Testis (tissue), 3 donors: Measurements from ENCODE around the gene CSRP1. TPM values are rescaled to one million over a fixed set of nuclear protein-coding genes. Genes with fewer than 3 reads are reported as not detected.
"Not testable (repeated sequence)": the region's sequence is repeated elsewhere in the genome, so short reads cannot be mapped to it uniquely, and the experiment has no call there.

Experiments
- DNase-seq: peaks from one replicate; pipeline ENCODE4 v3.0.0-alpha.2; 2019
- H3K27ac ChIP-seq, 2 donors: fragments of 200-600 bp; sonication (generic); one replicate each; pipeline ENCODE4 v1.5.1; 2019
- H3K27me3 ChIP-seq: fragments of 200-600 bp; sonication (generic); one replicate; pipeline ENCODE4 v1.5.1; 2019
- H3K36me3 ChIP-seq: fragments of 200-600 bp; sonication (generic); one replicate; pipeline ENCODE4 v1.5.1; 2017; ENCODE audit warnings: low read depth; ENCODE audit errors: missing control alignments
- H3K4me1 ChIP-seq: fragments of 200-600 bp; sonication (generic); one replicate; pipeline ENCODE4 v1.5.1; 2019
- H3K4me3 ChIP-seq, 2 donors: fragments of 200-600 bp; sonication (generic); one replicate each; pipeline ENCODE4 v1.5.1; 2017 to 2019
- H3K9me3 ChIP-seq: fragments of 200-600 bp; sonication (generic); one replicate; pipeline ENCODE4 v1.5.1; 2017
- POLR2A ChIP-seq: fragments of 450-650 bp; IDR thresholded peaks from one replicate; pipeline ENCODE4 v1.6.1; 2017; ENCODE audit warnings: antibody characterized with exemption, mild to moderate bottlenecking, moderate library complexity
- WGBS, 2 donors: methylation state at CpG; one replicate each; pipeline ENCODE4 v1.1.5; 2018; 5-methylcytosine and 5-hydroxymethylcytosine counted together
- intact Hi-C: fragments of 100-400 bp; cut with DNase I; formaldehyde crosslinking; loops from one replicate; pipeline ENCODE4 v1.15.1; 2023; ENCODE audit warnings: low total_unique reads
- polyA plus RNA-seq: library from polyadenylated mRNA; stranded (reverse); fragments of 350-450 nt; fragmentation: Illumina TruSeq; extraction: RNeasy Lipid Tissue Mini Kit (QIAGEN cat#74804); gene quantifications from one replicate; pipeline ENCODE4 v1.2.3, GENCODE V29; 2014; ENCODE audit warnings: low read depth, low replicate concordance; ENCODE audit not compliant: insufficient read depth
- total RNA-seq, 2 donors: library from RNA; depleted of rRNA; stranded (reverse); fragments of >200 nt; gene quantifications; one replicate each; pipeline ENCODE4 v1.2.3, GENCODE V29; 2016
- TF ChIP-seq, protein P1 (sequence below), 3 experiments: fragments of 450-650 bp in 2 of 3; fragments of 200-600 bp in 1 of 3; sonication (generic) in 1 of 3; IDR thresholded peaks; one replicate each; pipeline ENCODE4 v1.5.1; 2016 to 2019; ENCODE audit warnings: antibody characterized with exemption in 3 of 3, mild to moderate bottlenecking in 2 of 3, moderate library complexity in 1 of 3

The CSRP1 gene
- total and polyA plus RNA-seq, 3 donors from 2014 or later = 103 to 217 (median 123) TPM

DNA sequence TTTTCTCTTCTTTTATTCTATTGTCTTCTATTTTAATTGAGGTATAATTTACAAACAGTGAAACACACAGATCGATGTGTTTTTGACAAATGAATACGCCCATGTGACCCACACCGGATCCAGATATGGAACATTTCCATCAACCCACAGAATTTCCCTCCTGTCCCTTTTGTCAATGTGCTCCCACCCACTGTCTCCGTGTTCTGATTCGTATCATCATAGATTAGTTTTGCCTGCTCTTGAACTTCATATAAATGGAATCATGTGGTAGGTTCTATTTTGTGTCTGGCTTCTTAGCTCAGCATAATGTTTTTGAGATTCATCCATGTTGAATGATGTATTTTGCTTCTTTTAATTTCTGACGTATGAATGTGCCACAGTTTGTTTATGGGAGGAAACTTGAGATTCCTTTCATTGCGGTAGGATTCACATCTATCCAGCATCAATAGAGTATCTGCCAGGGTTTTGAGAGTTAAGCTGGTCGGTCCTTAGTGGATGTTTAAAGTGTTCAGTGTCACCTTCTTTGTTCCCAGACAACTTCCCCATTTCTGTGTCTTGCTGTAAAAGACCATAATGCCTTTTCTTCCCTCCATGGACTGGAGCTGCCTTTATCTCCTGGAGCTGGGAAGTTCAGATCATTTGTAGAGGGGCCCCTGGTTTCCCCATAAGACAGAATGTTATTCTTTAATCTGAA lies 46.7 kb upstream of the CSRP1 start:
- H3K27ac ChIP-seq = no peak overlapping the region
- intact Hi-C loops = no loop called here
- no peak for TF ChIP-seq POLR2A
- TF ChIP-seq, protein P1, sequence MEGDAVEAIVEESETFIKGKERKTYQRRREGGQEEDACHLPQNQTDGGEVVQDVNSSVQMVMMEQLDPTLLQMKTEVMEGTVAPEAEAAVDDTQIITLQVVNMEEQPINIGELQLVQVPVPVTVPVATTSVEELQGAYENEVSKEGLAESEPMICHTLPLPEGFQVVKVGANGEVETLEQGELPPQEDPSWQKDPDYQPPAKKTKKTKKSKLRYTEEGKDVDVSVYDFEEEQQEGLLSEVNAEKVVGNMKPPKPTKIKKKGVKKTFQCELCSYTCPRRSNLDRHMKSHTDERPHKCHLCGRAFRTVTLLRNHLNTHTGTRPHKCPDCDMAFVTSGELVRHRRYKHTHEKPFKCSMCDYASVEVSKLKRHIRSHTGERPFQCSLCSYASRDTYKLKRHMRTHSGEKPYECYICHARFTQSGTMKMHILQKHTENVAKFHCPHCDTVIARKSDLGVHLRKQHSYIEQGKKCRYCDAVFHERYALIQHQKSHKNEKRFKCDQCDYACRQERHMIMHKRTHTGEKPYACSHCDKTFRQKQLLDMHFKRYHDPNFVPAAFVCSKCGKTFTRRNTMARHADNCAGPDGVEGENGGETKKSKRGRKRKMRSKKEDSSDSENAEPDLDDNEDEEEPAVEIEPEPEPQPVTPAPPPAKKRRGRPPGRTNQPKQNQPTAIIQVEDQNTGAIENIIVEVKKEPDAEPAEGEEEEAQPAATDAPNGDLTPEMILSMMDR (IDR thresholded peaks at IDR 0.05) = no peak

DNA sequence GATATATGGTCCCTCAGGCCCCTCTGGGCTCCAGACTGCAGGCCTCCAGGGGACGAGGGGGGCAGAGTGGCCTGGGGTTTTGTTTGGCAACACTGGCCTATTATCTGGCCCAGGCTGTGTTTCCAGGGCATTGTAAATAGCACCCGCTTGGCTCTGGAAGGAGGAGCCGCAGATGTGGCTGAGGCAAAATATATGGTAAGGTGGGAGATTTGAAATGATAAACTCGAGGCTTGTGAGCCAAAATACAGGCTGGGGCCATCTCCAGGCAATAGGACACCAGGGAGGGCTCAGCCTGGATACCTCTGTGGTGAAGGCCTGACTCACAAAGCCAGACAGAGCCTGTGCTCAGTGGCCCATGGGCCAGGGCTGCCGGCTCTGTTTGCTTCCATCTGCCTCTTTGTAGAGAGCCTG lies 46.0 kb upstream of the CSRP1 start:
- H3K27me3 ChIP-seq = no peaks in the 10 kb centered on the region
- intact Hi-C loops = no loop called here
- H3K27ac ChIP-seq = no peak overlapping the region
- no peaks in the 10 kb centered on the region for H3K36me3 ChIP-seq
- no peak overlapping the region for H3K4me3 ChIP-seq
- no peak for TF ChIP-seq POLR2A
- TF ChIP-seq, protein P1 (IDR thresholded peaks at IDR 0.05) = no peak
- WGBS, 2 donors = 84 to 86% methylated on average over 3 to 5 of the region's 5 CpGs
- peaks cover 4% of the 10 kb centered on the region for H3K4me1 ChIP-seq
- no peaks in the 10 kb centered on the region for H3K9me3 ChIP-seq
- no peak for DNase-seq

More for the DNA sequence above, 46.7 kb upstream of the CSRP1 start:
- Histone ChIP-seq H3K27me3 (no peaks in the 10 kb centered on the region), H3K9me3 (no peaks in the 10 kb centered on the region), H3K36me3 (no peaks in the 10 kb centered on the region), H3K4me1 (peaks cover 4% of the 10 kb centered on the region), H3K4me3 (no peak overlapping the region)
- DNase-seq = no peak
- 76 to 89% methylated on average over 8 of the region's 8 CpGs for WGBS, 2 donors

DNA sequence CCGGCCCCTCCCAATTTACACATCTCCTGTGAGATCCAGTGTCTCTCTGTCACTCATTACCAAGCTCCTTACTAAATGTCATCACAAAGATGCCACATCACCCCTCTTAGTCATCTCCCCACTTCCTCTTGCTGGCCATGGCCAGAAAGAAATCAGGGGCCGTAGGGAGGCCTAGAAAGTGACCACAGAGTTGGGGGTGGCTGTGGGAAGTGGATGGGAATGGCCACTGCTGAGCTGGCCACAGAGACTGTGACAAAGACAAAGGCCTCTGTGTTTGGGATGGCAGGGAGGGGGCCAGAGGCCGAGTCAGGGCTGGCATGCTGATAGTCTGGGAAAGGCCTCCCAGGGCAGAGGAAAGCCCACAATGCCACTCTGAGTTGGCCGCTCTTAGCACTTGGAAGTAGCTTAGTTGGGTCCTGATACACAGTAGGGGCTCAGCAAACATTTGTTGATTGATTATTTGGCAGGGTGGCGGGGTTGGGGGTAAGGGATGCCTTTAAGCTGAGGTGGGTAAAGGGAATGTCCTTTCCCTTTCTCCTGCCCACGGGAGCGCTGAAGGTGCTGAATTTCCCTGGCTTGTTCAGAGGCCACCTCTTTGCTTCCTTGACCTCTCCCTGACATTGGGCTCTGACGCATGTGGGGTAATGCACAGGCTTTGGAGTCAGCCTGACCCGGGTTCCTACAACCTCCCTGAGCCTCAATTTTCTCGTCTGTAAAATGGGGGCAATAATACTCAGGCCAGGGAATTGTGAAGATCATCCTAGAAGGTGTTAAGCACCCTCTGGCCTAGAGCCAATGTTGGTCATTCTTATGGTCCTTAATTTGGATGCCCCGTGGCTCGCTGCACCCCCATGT lies 45.2 kb upstream of the CSRP1 start:
- intact Hi-C loops = no loop called here
- peaks cover 4% of the 10 kb centered on the region for H3K4me1 ChIP-seq
- H3K27me3 ChIP-seq = no peaks in the 10 kb centered on the region
- H3K27ac ChIP-seq = no peak overlapping the region
- no peaks in the 10 kb centered on the region for H3K36me3 ChIP-seq
- H3K9me3 ChIP-seq = no peaks in the 10 kb centered on the region
- H3K4me3 ChIP-seq = no peak overlapping the region
- TF ChIP-seq, protein P1 (IDR thresholded peaks at IDR 0.05) = no peak
- no peak for TF ChIP-seq POLR2A
- WGBS, 2 donors = 85 to 90% methylated on average over 12 of the region's 12 CpGs
- peak; percentile 65 for DNase-seq

DNA sequence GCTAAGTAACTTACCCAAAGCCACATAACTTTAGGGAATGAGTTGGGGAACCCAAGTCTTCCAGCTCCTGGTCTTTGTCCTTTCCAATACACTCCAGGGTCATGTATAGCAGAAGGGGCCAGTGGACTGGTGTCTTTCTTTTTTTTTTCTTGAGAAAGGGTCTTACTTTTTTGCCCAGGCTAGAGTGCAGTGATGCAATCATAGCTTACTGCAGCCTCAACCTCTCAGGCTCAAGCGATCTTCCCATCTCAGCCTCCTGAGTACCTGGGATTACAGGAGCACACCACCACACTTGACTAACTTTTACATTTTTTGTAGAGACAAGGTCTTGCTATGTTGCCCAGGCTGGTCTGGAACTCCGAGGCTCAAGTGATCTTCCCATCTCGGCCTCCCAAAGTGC lies 44.2 kb upstream of the CSRP1 start:
- Histone ChIP-seq H3K27ac (no peak overlapping the region), H3K4me1 (peaks cover 4% of the 10 kb centered on the region), H3K9me3 (no peaks in the 10 kb centered on the region), H3K36me3 (no peaks in the 10 kb centered on the region), H3K4me3 (no peak overlapping the region), H3K27me3 (no peaks in the 10 kb centered on the region)
- no peak for DNase-seq
- WGBS, 2 donors = 93 to 100% methylated on average over 3 of the region's 3 CpGs
- TF ChIP-seq POLR2A = no peak
- TF ChIP-seq, protein P1 (IDR thresholded peaks at IDR 0.05) = no peak
- intact Hi-C loops = no loop called here

DNA sequence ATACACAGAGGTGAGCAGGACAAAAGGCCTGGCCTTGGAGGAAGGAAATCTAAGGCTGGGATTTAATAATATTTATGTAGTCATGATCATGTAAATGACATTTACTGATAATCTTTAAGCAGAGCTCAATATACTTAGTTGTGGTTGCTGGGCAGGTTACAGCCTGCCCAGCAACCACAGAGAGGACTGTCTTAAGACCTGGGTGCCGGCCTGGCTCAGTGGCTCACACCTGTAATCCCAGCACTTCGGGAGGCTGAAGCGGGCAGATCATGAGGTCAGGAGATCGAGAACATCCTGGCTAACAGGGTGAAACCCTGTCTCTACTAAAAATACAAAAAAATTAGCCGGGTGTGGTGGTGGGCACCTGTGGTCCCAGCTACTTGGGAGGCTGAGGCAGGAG lies 42.6 kb upstream of the CSRP1 start:
- H3K9me3 ChIP-seq, H3K27ac ChIP-seq, intact Hi-C loops, DNase-seq, H3K36me3 ChIP-seq, H3K4me1 ChIP-seq, H3K4me3 ChIP-seq, H3K27me3 ChIP-seq: not testable (repeated sequence)
- 95 to 98% methylated on average over 5 of the region's 5 CpGs for WGBS, 2 donors
